ENCODE results near the gene ACBD3.

GRCh38 chr1:226202246-226202645 lies 15.7 kb upstream of the ACBD3 start:
- TF ChIP-seq, protein P1, sequence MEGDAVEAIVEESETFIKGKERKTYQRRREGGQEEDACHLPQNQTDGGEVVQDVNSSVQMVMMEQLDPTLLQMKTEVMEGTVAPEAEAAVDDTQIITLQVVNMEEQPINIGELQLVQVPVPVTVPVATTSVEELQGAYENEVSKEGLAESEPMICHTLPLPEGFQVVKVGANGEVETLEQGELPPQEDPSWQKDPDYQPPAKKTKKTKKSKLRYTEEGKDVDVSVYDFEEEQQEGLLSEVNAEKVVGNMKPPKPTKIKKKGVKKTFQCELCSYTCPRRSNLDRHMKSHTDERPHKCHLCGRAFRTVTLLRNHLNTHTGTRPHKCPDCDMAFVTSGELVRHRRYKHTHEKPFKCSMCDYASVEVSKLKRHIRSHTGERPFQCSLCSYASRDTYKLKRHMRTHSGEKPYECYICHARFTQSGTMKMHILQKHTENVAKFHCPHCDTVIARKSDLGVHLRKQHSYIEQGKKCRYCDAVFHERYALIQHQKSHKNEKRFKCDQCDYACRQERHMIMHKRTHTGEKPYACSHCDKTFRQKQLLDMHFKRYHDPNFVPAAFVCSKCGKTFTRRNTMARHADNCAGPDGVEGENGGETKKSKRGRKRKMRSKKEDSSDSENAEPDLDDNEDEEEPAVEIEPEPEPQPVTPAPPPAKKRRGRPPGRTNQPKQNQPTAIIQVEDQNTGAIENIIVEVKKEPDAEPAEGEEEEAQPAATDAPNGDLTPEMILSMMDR (IDR thresholded peaks at IDR 0.05), result no peak
- TF ChIP-seq POLR2A (IDR thresholded peaks at IDR 0.05), result no peak

Data from esophagus squamous epithelium (tissue), 4 donors.